Panc1 (cell line): Measurements from ENCODE around the gene DACT1.

Experiments
- CTCF ChIP-seq: fragments of 450-650 bp; IDR thresholded peaks from 2 replicates; pipeline ENCODE4 v1.5.1; 2017; ENCODE audit warnings: mild to moderate bottlenecking
- POLR2AphosphoS5 ChIP-seq: IDR thresholded peaks from 2 replicates; pipeline ENCODE4 v1.6.1; 2012; ENCODE audit warnings: mild to moderate bottlenecking, low read depth, low read length, moderate library complexity
- REST ChIP-seq, 2 experiments: IDR thresholded peaks; 2 replicates each; pipeline ENCODE4 v1.6.1; 2011 to 2012; ENCODE audit warnings: low read depth in 2 of 2, control low read depth in 1 of 2, low read length in 1 of 2, mild to moderate bottlenecking in 1 of 2, moderate library complexity in 1 of 2; ENCODE audit not compliant: insufficient read depth in 1 of 2
- SIN3A ChIP-seq: IDR thresholded peaks from 2 replicates; pipeline ENCODE4 v1.6.1; 2012; ENCODE audit warnings: low read depth, mild to moderate bottlenecking, low read length, moderate library complexity, borderline replicate concordance; ENCODE audit not compliant: insufficient read depth

DNA sequence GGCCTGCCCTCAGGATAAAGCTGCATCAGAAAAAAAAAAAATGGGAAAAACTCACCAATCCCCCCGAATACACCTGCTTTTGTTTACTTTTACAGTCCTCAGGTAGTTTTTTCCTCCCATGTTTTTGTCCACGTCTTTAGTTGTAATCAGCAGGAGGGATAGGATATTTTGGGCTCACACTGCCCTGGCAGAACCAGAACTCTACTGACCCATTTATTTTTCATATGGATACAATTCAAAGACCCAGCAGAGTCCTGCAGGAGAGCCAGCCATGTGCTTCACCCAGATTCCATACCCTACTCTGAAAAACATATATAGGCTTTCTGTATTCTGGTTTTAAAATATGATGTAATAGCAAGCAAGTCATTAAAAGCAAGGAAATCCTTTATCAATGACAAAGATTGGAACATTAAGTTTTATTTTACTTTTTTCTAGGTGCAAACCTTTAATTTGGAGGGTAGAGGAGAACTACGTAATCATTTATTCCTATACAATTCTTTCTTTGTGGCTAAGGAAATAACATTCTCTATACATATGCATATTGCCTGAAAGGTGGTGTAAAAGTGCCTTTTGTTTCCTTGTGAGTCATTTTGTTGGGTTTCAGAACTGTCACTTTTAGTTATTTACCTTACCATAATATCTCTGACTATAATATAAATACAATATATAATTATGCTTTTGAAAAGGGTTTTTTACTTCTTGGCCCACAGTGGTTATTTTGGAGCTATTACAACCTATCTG, 19.1 kb downstream of the DACT1 start:
- TF ChIP-seq POLR2AphosphoS5 (no peak), CTCF (no peak), REST (IDR thresholded peaks at IDR 0.05; ENCODE audit: insufficient read depth in 1 of 2, low read depth in 2 of 2, low read length in 1 of 2) (no peak), SIN3A (no peak)
